Kidney epithelial cell (primary cell): ENCODE results near the gene GTPBP3. TPM values are rescaled to one million over a fixed set of nuclear protein-coding genes. Genes with fewer than 3 reads are reported as not detected.
A peak's percentile ranks its signal among the peaks of the same experiment; 100 is the strongest.

Experiments
- DNase-seq: peaks from one replicate; pipeline ENCODE4 v3.0.0-alpha.2; 2010; ENCODE audit warnings: low read depth
- H3K27me3 ChIP-seq: 2 replicates; pipeline ENCODE4 v1.6.0; 2011; ENCODE audit warnings: low read length; ENCODE audit not compliant: control insufficient read depth, insufficient read depth
- H3K36me3 ChIP-seq: 2 replicates; pipeline ENCODE4 v1.5.1; 2011; ENCODE audit warnings: low read length; ENCODE audit not compliant: control insufficient read depth, insufficient read depth
- H3K4me3 ChIP-seq: 2 replicates; pipeline ENCODE4 v1.5.1; 2011; ENCODE audit warnings: low read depth, mild to moderate bottlenecking, control low read depth, low read length
- CTCF ChIP-seq: IDR thresholded peaks from 2 replicates; pipeline ENCODE4 v1.5.1; 2011; ENCODE audit warnings: mild to moderate bottlenecking, moderate library complexity, low read length, control low read depth, inconsistent platforms; ENCODE audit not compliant: insufficient read depth, poor library complexity, severe bottlenecking
- total RNA-seq: library from RNA; depleted of rRNA; stranded (reverse); fragments of >200 nt; gene quantifications from 2 replicates; pipeline ENCODE4 v1.2.3, GENCODE V29; 2015

GTPBP3 gene
- total RNA-seq, 1 donor from 2014 or later: 31.8 TPM

DNA sequence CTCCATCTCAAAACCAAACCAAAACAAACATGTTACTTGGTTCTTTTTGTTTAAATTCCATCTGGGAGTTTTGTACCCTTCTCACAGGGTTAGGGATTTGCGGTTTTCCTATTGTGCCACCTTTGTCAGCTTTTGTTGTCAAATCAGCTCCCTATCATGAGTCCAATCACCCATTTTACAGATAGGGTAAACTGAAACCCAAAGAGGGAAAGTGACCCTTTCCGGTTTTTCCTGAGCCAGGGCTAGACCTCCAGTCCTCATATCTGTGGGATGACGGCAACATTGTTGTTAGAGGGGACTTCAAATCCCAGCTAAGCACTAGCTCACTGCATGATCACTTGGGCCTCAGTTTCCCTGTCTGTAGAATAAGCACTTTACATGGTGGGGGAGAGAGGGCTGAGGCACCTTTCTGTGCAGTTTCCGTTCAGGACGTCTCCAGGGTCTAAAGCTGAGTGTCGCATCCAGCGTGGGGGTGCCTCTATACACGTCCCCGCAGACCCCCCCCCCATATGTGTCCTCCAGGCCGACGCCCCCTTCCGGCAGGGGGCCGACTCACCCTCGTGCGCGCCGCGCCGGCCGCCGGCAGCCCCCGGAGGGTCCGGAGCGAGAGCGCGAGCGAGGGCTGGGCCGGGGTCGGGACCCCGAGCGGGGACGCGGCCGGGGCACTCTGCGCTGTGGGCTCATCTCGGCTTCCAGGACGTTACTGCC is 52.8 kb downstream of the GTPBP3 start:
- Histone ChIP-seq H3K27me3 (peaks cover 11% of the 10 kb centered on the region), H3K4me3 (peak overlapping the region; percentile 47), H3K36me3 (no peaks in the 10 kb centered on the region)
- TF ChIP-seq CTCF: no peak
- no peak for DNase-seq

DNA sequence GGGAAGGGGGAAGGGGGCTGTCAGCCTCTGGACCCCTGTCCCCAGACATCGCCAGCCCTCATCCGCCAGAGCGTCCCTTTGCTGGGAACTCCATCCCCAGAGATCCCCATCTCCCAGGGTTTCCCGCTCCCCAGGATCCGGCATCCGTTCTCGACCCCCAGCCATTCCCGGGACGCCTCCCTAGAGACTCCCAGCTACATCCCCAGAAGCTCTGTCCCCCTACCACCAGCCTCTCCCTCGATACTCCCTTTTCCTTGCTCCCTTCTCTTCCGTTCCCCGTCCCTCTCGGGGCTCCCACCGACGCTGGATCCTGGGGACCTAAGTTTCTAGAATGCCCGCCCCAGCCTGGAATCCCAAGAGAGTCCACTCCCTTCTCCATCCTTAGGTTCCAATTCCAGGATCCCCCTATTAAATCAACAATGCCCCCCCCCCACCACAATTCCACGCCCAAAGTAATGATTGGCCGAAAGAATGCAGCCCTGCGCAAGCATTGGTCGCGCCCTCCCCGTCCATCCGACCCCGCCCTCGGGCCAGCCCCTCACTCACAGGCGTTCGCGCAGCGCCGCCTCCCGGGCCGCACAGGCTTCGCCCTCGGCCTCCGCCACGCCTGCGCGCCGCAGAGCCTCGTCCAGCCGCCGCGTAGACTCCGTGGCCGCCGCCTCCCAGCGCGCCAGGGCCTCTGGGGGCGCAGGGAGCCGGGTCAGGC is 53.5 kb downstream of the GTPBP3 start:
- Histone ChIP-seq H3K4me3 (peak overlapping the region; percentile 47), H3K36me3 (no peaks in the 10 kb centered on the region), H3K27me3 (peaks cover 11% of the 10 kb centered on the region)
- TF ChIP-seq CTCF: peak; percentile 56
- peak; percentile 59 for DNase-seq

DNA sequence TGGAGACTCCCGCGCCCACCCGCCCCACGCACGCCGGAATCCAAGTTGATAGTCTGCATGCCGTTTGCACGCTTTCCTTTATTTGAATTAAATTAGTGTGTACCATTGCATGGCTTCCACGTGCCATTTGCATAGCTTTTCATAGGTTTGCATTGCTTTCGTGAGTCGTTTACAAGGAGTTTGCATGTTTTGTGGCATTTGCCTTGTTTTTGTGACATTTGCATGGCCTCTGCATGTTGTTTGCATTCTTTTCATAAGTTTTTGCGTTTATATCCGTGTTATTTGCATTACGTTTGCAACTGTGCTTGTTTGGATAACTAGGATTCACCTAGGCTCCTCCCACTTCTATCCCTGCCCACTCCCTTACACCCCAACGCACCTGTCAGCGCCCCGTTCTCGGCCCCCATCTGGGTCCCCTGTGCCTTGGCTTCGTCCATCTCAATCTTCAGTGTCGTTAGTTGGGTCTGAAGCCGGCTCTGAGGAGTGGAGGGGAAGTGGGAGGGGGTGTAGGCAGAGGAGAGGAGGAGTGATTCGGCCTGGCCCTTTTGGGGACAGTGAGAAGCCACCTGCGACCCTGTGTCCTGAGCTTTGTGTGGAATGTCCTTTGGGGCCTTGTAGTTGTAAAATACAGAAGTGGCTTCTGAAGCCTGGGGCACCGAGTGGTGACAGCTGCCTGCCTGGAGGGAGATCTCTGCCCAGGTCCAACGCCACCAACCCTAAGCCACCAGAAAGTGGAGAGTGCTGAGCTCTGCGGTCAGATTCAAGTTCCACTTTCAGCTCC is 54.2 kb downstream of the GTPBP3 start:
- no peak for DNase-seq
- H3K27me3 ChIP-seq: peaks cover 11% of the 10 kb centered on the region
- no peaks in the 10 kb centered on the region for H3K36me3 ChIP-seq
- TF ChIP-seq CTCF: no peak
- H3K4me3 ChIP-seq: peak overlapping the region; percentile 24

Other genes starting within 250 kb of the GTPBP3 start
- gene USE1, start 122.2 kb upstream of the GTPBP3 start, total RNA-seq: 14.9 and 17.0 TPM in 2 replicates
- gene OCEL1, start 111.3 kb upstream of the GTPBP3 start, total RNA-seq: 6.8 and 7.1 TPM in 2 replicates
- gene NR2F6, start 91.6 kb upstream of the GTPBP3 start, total RNA-seq: 89.4 and 107 TPM in 2 replicates
- 0.27 and 0.29 TPM in 2 replicates for gene USHBP1, start 72.8 kb upstream of the GTPBP3 start, total RNA-seq
- gene BABAM1, start 70.1 kb upstream of the GTPBP3 start, total RNA-seq: 78.4 and 101 TPM in 2 replicates
- 0.17 and 0.55 TPM in 2 replicates for gene ANKLE1, start 55.7 kb upstream of the GTPBP3 start, total RNA-seq
- gene ABHD8, start 34.1 kb upstream of the GTPBP3 start, total RNA-seq: 18.6 and 19.9 TPM in 2 replicates
- 71.0 and 125 TPM in 2 replicates for gene MRPL34, start 31.7 kb upstream of the GTPBP3 start, total RNA-seq
- gene DDA1, start 28.0 kb upstream of the GTPBP3 start, total RNA-seq: 47.3 and 73.4 TPM in 2 replicates
- gene ANO8, start 2.7 kb upstream of the GTPBP3 start, total RNA-seq: 6.9 and 9.3 TPM in 2 replicates
- 0.48 and 1.5 TPM in 2 replicates for gene PLVAP, start 39.8 kb downstream of the GTPBP3 start, total RNA-seq
- not detected in 2 replicates for gene CCDC194, start 56.6 kb downstream of the GTPBP3 start, total RNA-seq
- 38.2 and 41.4 TPM in 2 replicates for gene BST2, start 68.1 kb downstream of the GTPBP3 start, total RNA-seq
- 66.1 and 73.7 TPM in 2 replicates for gene MVB12A, start 82.5 kb downstream of the GTPBP3 start, total RNA-seq
- gene TMEM221, start 111.1 kb downstream of the GTPBP3 start, total RNA-seq: 0.75 TPM in 1 of 2 replicates, not detected in the other
- not detected in 2 replicates for gene NXNL1, start 123.4 kb downstream of the GTPBP3 start, total RNA-seq
- 5.7 and 9.1 TPM in 2 replicates for gene SLC27A1, start 133.0 kb downstream of the GTPBP3 start, total RNA-seq
- 128 and 146 TPM in 2 replicates for gene PGLS, start 174.1 kb downstream of the GTPBP3 start, total RNA-seq
- gene COLGALT1, start 218.1 kb downstream of the GTPBP3 start, total RNA-seq: 68.4 and 76.1 TPM in 2 replicates